HFFc6 (cell line): Measurements from ENCODE around the gene EPS8L2. TPM values are rescaled to one million over a fixed set of nuclear protein-coding genes. Genes with fewer than 3 reads are reported as not detected.
"Not testable (repeated sequence)": the region's sequence is repeated elsewhere in the genome, so short reads cannot be mapped to it uniquely, and the experiment has no call there.

Experiments
- DNase-seq: peaks from one replicate; pipeline ENCODE4 v3.0.0-alpha.2; 2018
- H3K27ac Mint-ChIP-seq: 2 replicates; pipeline ENCODE4 v1.8.0; 2020; ENCODE audit warnings: mild to moderate bottlenecking, mixed read lengths
- H3K27me3 Mint-ChIP-seq: 2 replicates; pipeline ENCODE4 v1.8.0; 2021; ENCODE audit warnings: mild to moderate bottlenecking, moderate library complexity, mixed read lengths; ENCODE audit not compliant: insufficient read depth
- H3K36me3 Mint-ChIP-seq: 2 replicates; pipeline ENCODE4 v1.8.0; 2021; ENCODE audit warnings: low read depth, mixed read lengths
- H3K4me1 Mint-ChIP-seq: 2 replicates; pipeline ENCODE4 v1.8.0; 2020; ENCODE audit warnings: low read depth, mixed read lengths
- H3K4me3 Mint-ChIP-seq: 2 replicates; pipeline ENCODE4 v1.8.0; 2020; ENCODE audit warnings: mild to moderate bottlenecking, moderate library complexity, mixed read lengths
- H3K9me3 Mint-ChIP-seq: 2 replicates; pipeline ENCODE4 v1.8.0; 2020; ENCODE audit warnings: mild to moderate bottlenecking, mixed read lengths
- CTCF ChIP-seq: fragments of 200-600 bp; sonication (generic); IDR thresholded peaks from 2 replicates; pipeline ENCODE4 v1.5.0; 2021; ENCODE audit warnings: antibody characterized with exemption, mild to moderate bottlenecking
- total RNA-seq, 6 experiments: library from RNA; stranded (reverse); fragmentation: NEBNext Ultra II Directional; extraction: Animal tissue kit (Norgen Biotek cat#: 25700); gene quantifications; 2 replicates in 1 of 6; 3 replicates in 5 of 6; pipeline ENCODE4 v1.2.3, GENCODE V29; 2021

The EPS8L2 gene
- total RNA-seq, 6 experiments from 2014 or later = 55.5 to 70.1 (median 65.1) TPM

DNA sequence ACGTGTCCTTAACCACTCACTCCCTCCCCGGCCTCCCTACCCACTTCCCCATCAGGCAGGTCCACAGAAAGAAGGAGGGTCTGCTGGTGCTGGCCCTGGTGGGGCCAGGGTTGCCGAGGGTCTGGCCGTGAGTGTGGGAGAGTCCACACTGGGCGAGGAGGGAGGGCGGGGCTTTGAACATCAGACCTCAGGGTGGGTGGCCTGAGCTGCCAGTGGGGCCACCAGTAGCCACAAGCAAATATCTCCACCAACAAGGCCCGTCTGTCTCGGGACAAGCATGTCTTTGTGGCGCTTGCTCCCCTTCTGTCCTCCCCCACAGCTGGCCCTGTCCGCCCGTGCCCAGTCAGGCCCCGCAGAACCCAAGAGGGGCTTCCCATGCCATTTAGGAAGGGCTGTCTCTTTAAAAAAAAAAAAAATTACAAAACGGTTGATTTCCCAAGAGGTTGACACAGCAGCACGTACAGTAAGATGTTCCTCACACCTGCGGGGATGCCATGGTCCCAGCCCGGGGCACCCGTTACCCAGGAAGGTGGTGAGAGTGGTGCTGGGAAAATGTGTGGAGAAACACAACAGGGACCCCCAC, 23.6 kb downstream of the EPS8L2 start:
- no peak overlapping the region for H3K4me3 Mint-ChIP-seq
- H3K9me3 Mint-ChIP-seq = no peaks in the 10 kb centered on the region
- DNase-seq = no peak
- peaks cover 10% of the 10 kb centered on the region for H3K27me3 Mint-ChIP-seq
- H3K27ac Mint-ChIP-seq = no peak overlapping the region
- TF ChIP-seq CTCF = no peak
- peaks cover 8% of the 10 kb centered on the region; the same call in 1 of the 2 replicates for H3K4me1 Mint-ChIP-seq
- no peaks in the 10 kb centered on the region for H3K36me3 Mint-ChIP-seq

- Mint-ChIP-seq H3K36me3 (peaks cover 3% of the 10 kb centered on the region; the same call in 1 of the 2 replicates), H3K4me1 (peaks cover 8% of the 10 kb centered on the region; the same call in 1 of the 2 replicates), H3K9me3 (peaks cover 5% of the 10 kb centered on the region), H3K27me3 (peaks cover 23% of the 10 kb centered on the region), H3K27ac (no peak overlapping the region), H3K4me3 (no peak overlapping the region)
- DNase-seq = no peak
- TF ChIP-seq CTCF = no peak
Measured at GRCh38 chr11:733072-733471, 27.0 kb downstream of the EPS8L2 start.

DNA sequence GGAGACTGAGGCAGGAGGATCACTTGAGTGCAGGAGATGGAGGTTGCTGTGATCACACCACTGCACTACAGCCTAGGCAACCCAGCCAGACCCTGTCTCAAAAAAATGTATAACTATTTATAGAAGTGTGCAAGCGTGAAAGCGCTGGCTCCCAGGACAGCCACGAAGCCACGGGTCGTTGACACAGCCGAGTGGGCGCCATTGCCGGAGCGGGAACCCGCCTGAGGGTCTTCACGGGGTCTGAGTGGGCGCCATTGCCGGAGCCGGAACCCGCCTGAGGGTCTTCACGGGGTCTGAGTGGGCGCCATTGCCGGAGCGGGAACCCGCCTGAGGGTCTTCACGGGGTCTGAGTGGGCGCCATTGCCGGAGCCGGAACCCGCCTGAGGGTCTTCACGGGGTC, 28.5 kb downstream of the EPS8L2 start:
- H3K36me3 Mint-ChIP-seq, H3K9me3 Mint-ChIP-seq, DNase-seq, H3K4me3 Mint-ChIP-seq, H3K4me1 Mint-ChIP-seq, H3K27ac Mint-ChIP-seq: not testable (repeated sequence)
- H3K27me3 Mint-ChIP-seq = peaks cover 23% of the 10 kb centered on the region

- peaks cover 9% of the 10 kb centered on the region; the same call in 1 of the 2 replicates for H3K4me1 Mint-ChIP-seq
- H3K27ac Mint-ChIP-seq = no peak overlapping the region
- TF ChIP-seq CTCF = no peak
- H3K27me3 Mint-ChIP-seq = peaks cover 23% of the 10 kb centered on the region
- no peak for DNase-seq
- no peak overlapping the region for H3K4me3 Mint-ChIP-seq
- peaks cover 3% of the 10 kb centered on the region; the same call in 1 of the 2 replicates for H3K36me3 Mint-ChIP-seq
- peaks cover 5% of the 10 kb centered on the region for H3K9me3 Mint-ChIP-seq
Measured at GRCh38 chr11:737366-737765, 31.3 kb downstream of the EPS8L2 start.

DNA sequence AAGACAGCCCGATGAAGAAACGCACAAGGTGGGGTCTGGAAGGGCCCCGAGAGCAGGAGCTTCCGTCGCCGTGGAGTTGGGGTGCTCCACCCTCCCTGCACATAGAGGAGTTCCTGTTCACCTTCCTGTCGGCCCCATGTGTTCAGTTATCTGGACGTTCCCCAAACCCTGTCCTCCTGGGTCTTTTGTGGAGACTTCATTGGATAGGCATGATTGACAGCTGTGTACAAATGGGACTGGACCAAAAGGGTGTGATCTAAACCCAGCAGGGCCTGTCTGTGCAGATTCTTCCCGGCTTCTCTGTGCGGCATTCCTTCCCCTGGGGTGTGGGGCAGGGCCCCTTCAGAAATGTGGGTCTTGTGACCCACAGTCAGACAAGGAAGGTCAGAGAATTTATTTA, 31.9 kb downstream of the EPS8L2 start:
- not testable (repeated sequence) for H3K9me3 Mint-ChIP-seq

DNA sequence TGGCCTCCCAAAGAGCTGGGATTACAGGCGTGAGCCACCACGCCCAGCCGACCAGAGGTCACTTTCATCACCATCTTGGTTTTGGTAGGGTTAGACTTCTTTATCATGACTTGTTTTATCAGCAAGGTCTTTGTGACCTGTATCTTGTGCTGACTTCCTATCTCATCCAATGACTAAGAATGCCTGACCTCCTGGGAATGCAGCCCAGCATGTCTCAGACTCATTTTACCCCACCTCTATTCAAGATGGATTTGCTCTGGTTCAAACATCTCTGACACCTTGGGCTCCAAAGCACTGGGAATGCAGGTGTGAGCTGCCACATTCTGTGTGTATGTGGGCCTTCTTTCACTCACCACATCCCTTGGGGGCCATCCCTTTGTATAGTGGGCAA, 36.1 kb downstream of the EPS8L2 start:
- no peaks in the 10 kb centered on the region for H3K36me3 Mint-ChIP-seq
- peaks cover 7% of the 10 kb centered on the region for H3K27me3 Mint-ChIP-seq
- no peak for DNase-seq
- no peak overlapping the region for H3K4me3 Mint-ChIP-seq
- no peak overlapping the region for H3K27ac Mint-ChIP-seq
- H3K4me1 Mint-ChIP-seq = peaks cover 10% of the 10 kb centered on the region; the same call in 1 of the 2 replicates
- H3K9me3 Mint-ChIP-seq = no peaks in the 10 kb centered on the region
- TF ChIP-seq CTCF = no peak

More for the DNA sequence above, 31.9 kb downstream of the EPS8L2 start:
- H3K36me3 Mint-ChIP-seq, H3K4me3 Mint-ChIP-seq, H3K4me1 Mint-ChIP-seq, H3K27ac Mint-ChIP-seq, DNase-seq: not testable (repeated sequence)
- peaks cover 19% of the 10 kb centered on the region for H3K27me3 Mint-ChIP-seq
